ENCODE measurements around the gene NOP9.
"Not testable (repeated sequence)": the region's sequence is repeated elsewhere in the genome, so short reads cannot be mapped to it uniquely, and the experiment has no call there.

Gene NOP9

DNA sequence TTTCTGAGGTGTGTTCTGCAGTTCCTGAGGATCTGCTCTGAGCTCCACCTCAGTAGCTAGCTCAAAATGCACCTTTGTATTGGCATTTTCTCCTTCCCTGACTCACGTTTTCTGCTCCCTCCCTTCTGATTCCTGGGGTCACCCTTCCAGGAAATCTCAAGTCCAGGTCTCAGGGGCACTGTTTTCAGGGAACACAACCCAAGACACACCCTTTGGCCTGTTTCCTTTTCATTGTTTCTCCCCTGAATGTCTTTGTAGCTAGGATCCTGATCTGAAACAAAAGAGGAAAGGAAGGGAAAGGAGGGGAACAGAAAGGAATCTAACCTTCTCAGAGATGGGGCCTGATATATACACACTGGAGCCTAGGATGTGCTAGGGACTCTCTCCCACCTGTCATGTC lies 47.5 kb downstream of the NOP9 start:
- no peak for DNase-seq

DNA sequence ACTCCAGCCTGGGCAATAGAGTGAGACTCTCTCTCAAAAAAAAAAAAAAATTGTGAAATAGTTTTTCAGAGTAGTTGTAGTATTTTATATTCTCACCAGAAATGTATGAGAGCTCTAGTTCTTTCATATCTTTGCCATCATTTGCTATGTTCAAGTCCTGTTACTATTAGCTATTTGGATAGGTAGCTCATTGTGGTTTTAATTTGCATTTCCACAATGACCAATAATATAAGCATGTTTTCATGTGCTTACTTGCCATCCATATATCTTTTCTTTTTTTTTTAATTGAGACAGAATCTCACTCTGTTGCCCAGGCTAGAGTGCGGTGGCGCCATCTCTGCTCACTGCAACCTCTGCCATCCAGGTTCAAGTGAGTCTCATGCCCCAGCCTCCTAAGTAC lies 48.5 kb downstream of the NOP9 start:
- DNase-seq = no peak

DNA sequence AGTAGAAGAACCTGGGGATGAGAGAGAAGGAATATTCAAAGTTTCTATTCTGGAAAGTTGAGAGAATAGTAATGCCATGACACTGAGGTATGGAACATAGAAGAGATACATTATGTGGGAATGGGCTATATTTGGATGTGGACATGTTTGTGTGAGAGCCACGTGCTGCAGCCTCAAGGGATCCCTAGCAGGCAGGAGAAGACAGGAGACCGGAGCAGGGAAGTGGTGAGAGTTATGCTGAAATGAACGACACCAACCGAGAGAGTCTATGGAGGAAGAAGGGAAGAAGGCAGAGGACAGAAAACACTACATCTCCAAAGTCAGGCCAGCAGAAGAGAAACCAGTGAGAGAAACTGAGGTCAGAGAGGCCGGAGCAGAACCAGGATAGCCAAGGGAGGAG lies 50.1 kb downstream of the NOP9 start:
- DNase-seq = no peak

DNA sequence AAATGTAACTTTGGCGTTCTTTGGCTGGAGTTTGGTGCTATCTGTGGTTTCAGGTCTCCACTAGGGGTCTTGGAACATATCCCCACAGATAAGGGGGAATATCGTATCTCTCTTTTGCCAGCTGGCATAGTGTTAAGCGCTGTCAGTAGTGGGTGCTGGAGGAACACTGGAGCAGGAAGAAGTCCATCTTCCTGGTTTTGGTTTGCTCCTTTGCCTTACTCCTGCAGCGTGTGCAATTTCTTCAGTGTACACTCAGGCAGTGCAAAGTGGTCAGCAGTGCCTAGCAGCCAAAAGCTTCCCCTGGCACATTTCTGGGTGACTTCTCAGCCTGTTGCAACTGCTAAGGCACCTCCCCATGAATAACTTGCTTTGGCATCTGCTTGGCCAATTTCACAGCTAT lies 51.9 kb downstream of the NOP9 start:
- no peak for DNase-seq

DNA sequence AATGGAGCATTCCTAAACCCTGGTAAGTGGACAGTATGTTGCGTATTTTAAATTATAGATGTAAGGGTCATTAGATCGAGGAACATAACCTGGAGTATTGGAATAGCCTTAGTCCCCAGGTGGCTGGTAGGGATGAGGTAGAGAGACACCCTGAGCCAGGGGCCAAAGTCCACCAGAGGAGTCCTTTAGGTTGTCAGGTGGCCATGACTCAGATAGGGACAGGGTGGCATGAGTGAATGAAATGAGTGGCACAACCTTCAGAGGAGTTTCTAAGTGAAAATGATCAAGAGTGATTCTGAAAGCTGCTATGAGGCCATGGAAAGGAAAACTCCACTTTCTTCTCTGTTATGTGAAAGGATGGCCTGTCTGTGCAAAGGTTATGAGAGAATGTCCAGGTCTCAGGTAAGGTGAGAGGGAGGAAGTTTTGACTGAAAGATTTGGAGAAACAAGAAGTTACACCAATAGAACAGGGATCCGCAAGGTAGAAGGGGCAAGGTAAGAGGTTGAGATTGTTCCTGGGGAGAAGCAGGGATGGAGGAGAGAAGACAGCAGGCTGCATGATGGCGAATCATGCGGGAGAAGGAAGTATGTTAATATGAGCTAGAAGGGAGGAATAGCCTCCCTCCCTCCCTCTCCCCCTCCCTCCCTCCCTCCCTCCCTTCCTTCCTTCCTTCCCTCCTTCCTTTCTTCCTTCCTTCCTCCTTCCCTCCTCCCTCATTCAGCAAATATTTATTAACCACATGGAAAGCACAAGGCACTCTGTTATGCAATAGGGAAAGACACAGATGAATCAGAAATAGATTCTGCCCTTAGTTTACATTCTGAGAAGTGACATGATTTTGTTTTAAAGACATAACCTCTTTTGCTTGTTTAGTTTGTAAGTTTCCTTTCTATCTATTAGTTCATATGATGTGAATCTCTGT lies 54.2 kb downstream of the NOP9 start:
- no peak for DNase-seq

DNA sequence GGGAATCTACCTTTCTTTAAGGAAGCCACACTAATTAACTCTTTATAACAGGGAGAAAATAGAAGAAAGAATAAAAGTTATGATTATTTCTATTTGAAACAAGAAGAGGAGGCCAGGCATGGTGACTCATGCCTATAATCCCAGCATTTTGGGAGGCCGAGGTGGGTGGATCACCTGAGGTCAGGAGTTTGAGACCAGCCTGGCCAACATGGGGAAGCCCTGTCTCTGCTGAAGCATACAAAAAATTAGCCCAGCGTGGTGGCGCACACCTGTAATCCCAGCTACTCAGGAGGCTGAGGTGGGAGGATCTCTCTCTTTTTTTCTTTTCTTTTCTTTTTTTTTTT lies 54.8 kb downstream of the NOP9 start:
- not testable (repeated sequence) for DNase-seq

DNA sequence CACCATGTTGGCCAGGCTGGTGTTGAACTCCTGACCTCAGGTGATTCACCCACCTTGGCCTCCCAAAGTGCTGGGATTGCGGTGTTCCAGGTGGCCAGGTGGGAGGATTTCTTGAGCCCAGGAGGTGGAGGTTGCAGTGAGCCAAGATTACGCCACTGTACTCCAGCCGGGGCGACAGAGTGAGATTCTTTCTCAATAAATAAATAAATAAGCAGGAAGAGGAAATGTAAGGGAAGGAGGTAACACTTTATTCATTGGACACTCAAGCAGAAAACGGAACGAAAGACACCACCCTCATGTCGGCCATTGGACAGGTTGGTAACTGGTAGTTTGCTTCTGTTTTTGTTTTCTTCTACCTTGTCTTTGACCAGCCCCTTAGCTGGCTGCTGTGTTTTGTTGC lies 55.4 kb downstream of the NOP9 start:
- no peak for DNase-seq

DNA sequence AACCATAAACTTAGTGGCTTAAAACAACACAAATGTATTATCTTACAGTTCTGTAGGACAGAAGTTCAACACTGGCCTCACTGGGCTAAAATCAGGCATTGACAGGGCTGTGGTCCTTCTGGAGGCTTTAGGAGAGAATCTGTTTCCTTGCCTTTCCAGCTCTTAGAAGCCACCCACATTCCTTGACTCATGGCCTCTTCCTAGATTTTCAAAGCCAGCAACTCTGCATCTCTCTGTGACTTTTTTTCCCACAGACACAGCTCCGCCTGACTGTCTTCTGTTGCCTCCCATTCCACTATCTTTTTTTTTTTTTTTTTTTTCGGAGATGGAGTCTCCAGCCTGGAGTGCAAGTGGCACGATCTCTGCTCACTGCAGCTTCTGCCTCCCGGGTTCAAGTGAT lies 56.6 kb downstream of the NOP9 start:
- DNase-seq = no peak

All from amygdala (tissue), 56 donors.